ENCODE measurements around the gene SMAD7. TPM values are rescaled to one million over a fixed set of nuclear protein-coding genes. Genes with fewer than 3 reads are reported as not detected.

The SMAD7 gene
- total and polyA plus RNA-seq, 10 of the 15 experiments (the other 5 are each of a cell fraction or from before 2014, with no cell fraction given), result 1.3 to 22.5 (median 8.0) TPM

GRCh38 chr18:48963586-48964470 lies 13.1 kb upstream of the SMAD7 start:
- intact Hi-C loops (cut with micrococcal nuclease; ENCODE audit: unreplicated experiment), result no loop called here
- no peak for FAIRE-seq
- no peaks in the 10 kb centered on the region for H3K79me2 ChIP-seq (ENCODE audit: control insufficient read depth, insufficient read depth, low read length)
- BruUV-seq (replicated peaks), result no TSS peak
- POLR2A ChIA-PET, result no interaction called here
- H3K9me3 ChIP-seq (replicated peaks; ENCODE audit: control insufficient read depth, insufficient read depth, low read length), result no peaks in the 10 kb centered on the region; the same call in 2 of the 3 replicates
- H3K9ac ChIP-seq (ENCODE audit: control insufficient read depth, insufficient read depth, low read length), result no peak overlapping the region
- DNase-seq (ENCODE audit: low read depth, low spot score), result no peak
- CTCF ChIA-PET, result no interaction called here
- in situ Hi-C loops (cut with MboI), result no loop called here
- H3K27me3 ChIP-seq (replicated peaks in 1 of 2; ENCODE audit: control insufficient read depth in 2 of 2, insufficient read depth in 2 of 2, low read length in 1 of 2), result peaks cover 0 to 3% of the 10 kb centered on the region in 2 experiments; a peak in 1 of 4 replicates
- no peaks in the 10 kb centered on the region for H3K36me3 ChIP-seq (ENCODE audit: control insufficient read depth in 2 of 2, insufficient read depth in 2 of 2, low read length in 1 of 2)
- H4K20me1 ChIP-seq (ENCODE audit: control insufficient read depth, insufficient read depth), result no peaks in the 10 kb centered on the region
- RAD21 ChIA-PET (ENCODE audit: unreplicated experiment), result interaction anchor here (0.9 kb wide), 1 partner anchor 187 kb away, joined by 3 read pairs; no protein-coding TSS in a partner anchor
- no peak overlapping the region for H2AFZ ChIP-seq (ENCODE audit: control insufficient read depth, low read depth, low read length)
- H3K4me1 ChIP-seq (ENCODE audit: control insufficient read depth, insufficient read depth, low read length), result no peaks in the 10 kb centered on the region
- SMC1A ChIA-PET (ENCODE audit: uncharacterized antibody, unreplicated experiment), result interaction anchor here (1.0 kb wide), 1 partner anchor 278 kb away, joined by 3 read pairs; no protein-coding TSS in a partner anchor
- WGBS (ENCODE audit: insufficient coverage, insufficient replicate concordance, low lambda C conversion rate, missing lambda C conversion rate), result 64% methylated on average over 10 of the region's 10 CpGs
- no peak overlapping the region for H3K4me3 ChIP-seq
- ATAC-seq, result no peak
- H3K4me2 ChIP-seq (ENCODE audit: control insufficient read depth, insufficient read depth), result no peak overlapping the region
- no peak overlapping the region for H3K27ac ChIP-seq (ENCODE audit: control insufficient read depth, insufficient read depth)
- TF ChIP-seq NFXL1 (IDR thresholded peaks at IDR 0.05; ENCODE audit: borderline replicate concordance) (no peak), KDM1A (IDR thresholded peaks at IDR 0.05; ENCODE audit: borderline replicate concordance) (no peak), MXI1 (IDR thresholded peaks at IDR 0.05; ENCODE audit: low read depth, low read length) (no peak), E2F4 (IDR thresholded peaks at IDR 0.05; ENCODE audit: low read depth, low read length) (no peak), RAD21 (IDR thresholded peaks at IDR 0.05; ENCODE audit: insufficient read depth, low read depth, low read length) (no peak), CBFB (IDR thresholded peaks at IDR 0.05; ENCODE audit: low read depth) (no peak), IKZF1 (conservative IDR thresholded peaks at IDR 0.05) (no peak), NFYA (IDR thresholded peaks at IDR 0.05; ENCODE audit: borderline replicate concordance, low read depth, low read length) (no peak)
- TF ChIP-seq, protein P1, sequence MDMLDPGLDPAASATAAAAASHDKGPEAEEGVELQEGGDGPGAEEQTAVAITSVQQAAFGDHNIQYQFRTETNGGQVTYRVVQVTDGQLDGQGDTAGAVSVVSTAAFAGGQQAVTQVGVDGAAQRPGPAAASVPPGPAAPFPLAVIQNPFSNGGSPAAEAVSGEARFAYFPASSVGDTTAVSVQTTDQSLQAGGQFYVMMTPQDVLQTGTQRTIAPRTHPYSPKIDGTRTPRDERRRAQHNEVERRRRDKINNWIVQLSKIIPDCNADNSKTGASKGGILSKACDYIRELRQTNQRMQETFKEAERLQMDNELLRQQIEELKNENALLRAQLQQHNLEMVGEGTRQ (IDR thresholded peaks at IDR 0.05; ENCODE audit: borderline replicate concordance, low read depth, low read length), result no peak
- TF ChIP-seq, protein P2, sequence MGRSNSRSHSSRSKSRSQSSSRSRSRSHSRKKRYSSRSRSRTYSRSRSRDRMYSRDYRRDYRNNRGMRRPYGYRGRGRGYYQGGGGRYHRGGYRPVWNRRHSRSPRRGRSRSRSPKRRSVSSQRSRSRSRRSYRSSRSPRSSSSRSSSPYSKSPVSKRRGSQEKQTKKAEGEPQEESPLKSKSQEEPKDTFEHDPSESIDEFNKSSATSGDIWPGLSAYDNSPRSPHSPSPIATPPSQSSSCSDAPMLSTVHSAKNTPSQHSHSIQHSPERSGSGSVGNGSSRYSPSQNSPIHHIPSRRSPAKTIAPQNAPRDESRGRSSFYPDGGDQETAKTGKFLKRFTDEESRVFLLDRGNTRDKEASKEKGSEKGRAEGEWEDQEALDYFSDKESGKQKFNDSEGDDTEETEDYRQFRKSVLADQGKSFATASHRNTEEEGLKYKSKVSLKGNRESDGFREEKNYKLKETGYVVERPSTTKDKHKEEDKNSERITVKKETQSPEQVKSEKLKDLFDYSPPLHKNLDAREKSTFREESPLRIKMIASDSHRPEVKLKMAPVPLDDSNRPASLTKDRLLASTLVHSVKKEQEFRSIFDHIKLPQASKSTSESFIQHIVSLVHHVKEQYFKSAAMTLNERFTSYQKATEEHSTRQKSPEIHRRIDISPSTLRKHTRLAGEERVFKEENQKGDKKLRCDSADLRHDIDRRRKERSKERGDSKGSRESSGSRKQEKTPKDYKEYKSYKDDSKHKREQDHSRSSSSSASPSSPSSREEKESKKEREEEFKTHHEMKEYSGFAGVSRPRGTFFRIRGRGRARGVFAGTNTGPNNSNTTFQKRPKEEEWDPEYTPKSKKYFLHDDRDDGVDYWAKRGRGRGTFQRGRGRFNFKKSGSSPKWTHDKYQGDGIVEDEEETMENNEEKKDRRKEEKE (IDR thresholded peaks at IDR 0.05), result no peak
- TF ChIP-seq, protein P3, sequence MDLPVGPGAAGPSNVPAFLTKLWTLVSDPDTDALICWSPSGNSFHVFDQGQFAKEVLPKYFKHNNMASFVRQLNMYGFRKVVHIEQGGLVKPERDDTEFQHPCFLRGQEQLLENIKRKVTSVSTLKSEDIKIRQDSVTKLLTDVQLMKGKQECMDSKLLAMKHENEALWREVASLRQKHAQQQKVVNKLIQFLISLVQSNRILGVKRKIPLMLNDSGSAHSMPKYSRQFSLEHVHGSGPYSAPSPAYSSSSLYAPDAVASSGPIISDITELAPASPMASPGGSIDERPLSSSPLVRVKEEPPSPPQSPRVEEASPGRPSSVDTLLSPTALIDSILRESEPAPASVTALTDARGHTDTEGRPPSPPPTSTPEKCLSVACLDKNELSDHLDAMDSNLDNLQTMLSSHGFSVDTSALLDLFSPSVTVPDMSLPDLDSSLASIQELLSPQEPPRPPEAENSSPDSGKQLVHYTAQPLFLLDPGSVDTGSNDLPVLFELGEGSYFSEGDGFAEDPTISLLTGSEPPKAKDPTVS (IDR thresholded peaks at IDR 0.05; ENCODE audit: low read depth, low read length), result no peak
